ENCODE data around the gene CLDN25.
A peak's percentile ranks its signal among the peaks of the same experiment; 100 is the strongest.
"Not testable (repeated sequence)": the region's sequence is repeated elsewhere in the genome, so short reads cannot be mapped to it uniquely, and the experiment has no call there.

The CLDN25 gene

GRCh38 chr11:113774174-113774503 lies 5.5 kb upstream of the CLDN25 start:
- Histone ChIP-seq H3K9me3 (ENCODE audit: control insufficient read depth in 1 of 2, low read length in 2 of 2) (no peaks in the 10 kb centered on the region), H3K36me3 (ENCODE audit: control insufficient read depth in 1 of 2, insufficient read depth in 2 of 2, low read length in 2 of 2) (no peaks in the 10 kb centered on the region), H3K27ac (ENCODE audit: low read length) (peak overlapping the region; percentile 90), H3K4me1 (ENCODE audit: control insufficient read depth in 1 of 2, insufficient read depth in 2 of 2, low read length in 2 of 2) (peaks cover 0 to 16% of the 10 kb centered on the region in 2 donors), H3K27me3 (ENCODE audit: low read depth, low read length) (no peaks in the 10 kb centered on the region), H3K4me3 (ENCODE audit: low read depth in 1 of 2, low read length in 2 of 2) (peak overlapping the region; percentile 91 to 96)

GRCh38 chr11:113778111-113778910 lies 1.3 kb upstream of the CLDN25 start:
- Histone ChIP-seq H3K27me3 (ENCODE audit: low read depth, low read length) (no peaks in the 10 kb centered on the region), H3K27ac (ENCODE audit: low read length) (no peak overlapping the region), H3K4me3 (ENCODE audit: low read depth in 1 of 2, low read length in 2 of 2) (no peak overlapping the region), H3K9me3 (ENCODE audit: control insufficient read depth in 1 of 2, low read length in 2 of 2) (no peaks in the 10 kb centered on the region), H3K36me3 (ENCODE audit: control insufficient read depth in 1 of 2, insufficient read depth in 2 of 2, low read length in 2 of 2) (no peaks in the 10 kb centered on the region), H3K4me1 (ENCODE audit: control insufficient read depth in 1 of 2, insufficient read depth in 2 of 2, low read length in 2 of 2) (peaks cover 0 to 7% of the 10 kb centered on the region in 2 donors)

GRCh38 chr11:113781682-113782081 lies 2.1 kb downstream of the CLDN25 start:
- H3K27me3 ChIP-seq (ENCODE audit: low read depth, low read length): no peaks in the 10 kb centered on the region
- peaks cover 0 to 7% of the 10 kb centered on the region in 2 donors for H3K4me1 ChIP-seq (ENCODE audit: control insufficient read depth in 1 of 2, insufficient read depth in 2 of 2, low read length in 2 of 2)
- no peaks in the 10 kb centered on the region for H3K36me3 ChIP-seq (ENCODE audit: control insufficient read depth in 1 of 2, insufficient read depth in 2 of 2, low read length in 2 of 2)
- no peak overlapping the region for H3K27ac ChIP-seq (ENCODE audit: low read length)
- no peaks in the 10 kb centered on the region for H3K9me3 ChIP-seq (ENCODE audit: control insufficient read depth in 1 of 2, low read length in 2 of 2)
- H3K4me3 ChIP-seq (ENCODE audit: low read depth in 1 of 2, low read length in 2 of 2): no peak overlapping the region

GRCh38 chr11:113782134-113782533 lies 2.5 kb downstream of the CLDN25 start:
- Histone ChIP-seq H3K4me1 (ENCODE audit: control insufficient read depth in 1 of 2, insufficient read depth in 2 of 2, low read length in 2 of 2) (peaks cover 0 to 7% of the 10 kb centered on the region in 2 donors), H3K9me3 (ENCODE audit: control insufficient read depth in 1 of 2, low read length in 2 of 2) (no peaks in the 10 kb centered on the region), H3K36me3 (ENCODE audit: control insufficient read depth in 1 of 2, insufficient read depth in 2 of 2, low read length in 2 of 2) (no peaks in the 10 kb centered on the region), H3K4me3 (ENCODE audit: low read depth in 1 of 2, low read length in 2 of 2) (no peak overlapping the region), H3K27me3 (ENCODE audit: low read depth, low read length) (no peaks in the 10 kb centered on the region), H3K27ac (ENCODE audit: low read length) (no peak overlapping the region)

- not testable (repeated sequence) for H3K4me3 ChIP-seq (ENCODE audit: low read depth in 1 of 2, low read length in 2 of 2); H3K4me1 ChIP-seq (ENCODE audit: control insufficient read depth in 1 of 2, insufficient read depth in 2 of 2, low read length in 2 of 2)
Observed at GRCh38 chr11:113789016-113789415, 9.4 kb downstream of the CLDN25 start.

GRCh38 chr11:113789675-113790320 lies 10.2 kb downstream of the CLDN25 start:
- no peaks in the 10 kb centered on the region for H3K4me1 ChIP-seq (ENCODE audit: control insufficient read depth in 1 of 2, insufficient read depth in 2 of 2, low read length in 2 of 2)
- no peak overlapping the region for H3K4me3 ChIP-seq (ENCODE audit: low read depth in 1 of 2, low read length in 2 of 2)
- no peak overlapping the region for H3K27ac ChIP-seq (ENCODE audit: low read length)
- no peaks in the 10 kb centered on the region for H3K36me3 ChIP-seq (ENCODE audit: control insufficient read depth in 1 of 2, insufficient read depth in 2 of 2, low read length in 2 of 2)
- H3K9me3 ChIP-seq (ENCODE audit: control insufficient read depth in 1 of 2, low read length in 2 of 2): no peaks in the 10 kb centered on the region
- H3K27me3 ChIP-seq (ENCODE audit: low read depth, low read length): no peaks in the 10 kb centered on the region

More at GRCh38 chr11:113789016-113789415, 9.4 kb downstream of the CLDN25 start:
- H3K27ac ChIP-seq (ENCODE audit: low read length); H3K36me3 ChIP-seq (ENCODE audit: control insufficient read depth in 1 of 2, insufficient read depth in 2 of 2, low read length in 2 of 2); H3K9me3 ChIP-seq (ENCODE audit: control insufficient read depth in 1 of 2, low read length in 2 of 2); H3K27me3 ChIP-seq (ENCODE audit: low read depth, low read length): not testable (repeated sequence)

- Histone ChIP-seq H3K27me3 (ENCODE audit: low read depth, low read length) (no peaks in the 10 kb centered on the region), H3K4me1 (ENCODE audit: control insufficient read depth in 1 of 2, insufficient read depth in 2 of 2, low read length in 2 of 2) (no peaks in the 10 kb centered on the region), H3K27ac (ENCODE audit: low read length) (no peak overlapping the region), H3K36me3 (ENCODE audit: control insufficient read depth in 1 of 2, insufficient read depth in 2 of 2, low read length in 2 of 2) (peaks cover 19 to 29% of the 10 kb centered on the region in 2 donors), H3K9me3 (ENCODE audit: control insufficient read depth in 1 of 2, low read length in 2 of 2) (no peaks in the 10 kb centered on the region), H3K4me3 (ENCODE audit: low read depth in 1 of 2, low read length in 2 of 2) (no peak overlapping the region)
Observed at GRCh38 chr11:113796663-113797259, 17.2 kb downstream of the CLDN25 start.

GRCh38 chr11:113802621-113803020 lies 23.0 kb downstream of the CLDN25 start:
- peaks cover 49 to 61% of the 10 kb centered on the region in 2 donors for H3K36me3 ChIP-seq (ENCODE audit: control insufficient read depth in 1 of 2, insufficient read depth in 2 of 2, low read length in 2 of 2)
- H3K27ac ChIP-seq (ENCODE audit: low read length): no peak overlapping the region

GRCh38 chr11:113805640-113806039 lies 26.0 kb downstream of the CLDN25 start:
- Histone ChIP-seq H3K4me1 (ENCODE audit: control insufficient read depth in 1 of 2, insufficient read depth in 2 of 2, low read length in 2 of 2) (no peaks in the 10 kb centered on the region), H3K4me3 (ENCODE audit: low read depth in 1 of 2, low read length in 2 of 2) (no peak overlapping the region), H3K27ac (ENCODE audit: low read length) (no peak overlapping the region), H3K27me3 (ENCODE audit: low read depth, low read length) (no peaks in the 10 kb centered on the region), H3K9me3 (ENCODE audit: control insufficient read depth in 1 of 2, low read length in 2 of 2) (no peaks in the 10 kb centered on the region), H3K36me3 (ENCODE audit: control insufficient read depth in 1 of 2, insufficient read depth in 2 of 2, low read length in 2 of 2) (peaks cover 53 to 61% of the 10 kb centered on the region in 2 donors)

More at GRCh38 chr11:113802621-113803020, 23.0 kb downstream of the CLDN25 start:
- Histone ChIP-seq H3K27me3 (ENCODE audit: low read depth, low read length) (no peaks in the 10 kb centered on the region), H3K4me1 (ENCODE audit: control insufficient read depth in 1 of 2, insufficient read depth in 2 of 2, low read length in 2 of 2) (no peaks in the 10 kb centered on the region), H3K9me3 (ENCODE audit: control insufficient read depth in 1 of 2, low read length in 2 of 2) (no peaks in the 10 kb centered on the region), H3K4me3 (ENCODE audit: low read depth in 1 of 2, low read length in 2 of 2) (no peak overlapping the region)

GRCh38 chr11:113806406-113806805 lies 26.8 kb downstream of the CLDN25 start:
- Histone ChIP-seq H3K4me3 (ENCODE audit: low read depth in 1 of 2, low read length in 2 of 2) (no peak overlapping the region), H3K9me3 (ENCODE audit: control insufficient read depth in 1 of 2, low read length in 2 of 2) (no peaks in the 10 kb centered on the region), H3K27me3 (ENCODE audit: low read depth, low read length) (no peaks in the 10 kb centered on the region), H3K27ac (ENCODE audit: low read length) (no peak overlapping the region), H3K36me3 (ENCODE audit: control insufficient read depth in 1 of 2, insufficient read depth in 2 of 2, low read length in 2 of 2) (peaks cover 48 to 60% of the 10 kb centered on the region in 2 donors), H3K4me1 (ENCODE audit: control insufficient read depth in 1 of 2, insufficient read depth in 2 of 2, low read length in 2 of 2) (no peaks in the 10 kb centered on the region)

GRCh38 chr11:113808931-113809330 lies 29.3 kb downstream of the CLDN25 start:
- Histone ChIP-seq H3K36me3 (ENCODE audit: control insufficient read depth in 1 of 2, insufficient read depth in 2 of 2, low read length in 2 of 2) (peaks cover 25 to 39% of the 10 kb centered on the region in 2 donors), H3K27me3 (ENCODE audit: low read depth, low read length) (no peaks in the 10 kb centered on the region), H3K27ac (ENCODE audit: low read length) (no peak overlapping the region), H3K9me3 (ENCODE audit: control insufficient read depth in 1 of 2, low read length in 2 of 2) (no peaks in the 10 kb centered on the region), H3K4me1 (ENCODE audit: control insufficient read depth in 1 of 2, insufficient read depth in 2 of 2, low read length in 2 of 2) (no peaks in the 10 kb centered on the region), H3K4me3 (ENCODE audit: low read depth in 1 of 2, low read length in 2 of 2) (no peak overlapping the region)

Data from muscle layer of duodenum (tissue), 2 donors.